ENCODE results near the gene KDM3A.

- TF ChIP-seq CTCF (IDR thresholded peaks at IDR 0.05): no peak
- TF ChIP-seq POLR2A (IDR thresholded peaks at IDR 0.05): no peak
Measured at GRCh38 chr2:86398500-86399474, 42.4 kb upstream of the KDM3A start.
